ENCODE data around the gene GGT1.
A peak's percentile ranks its signal among the peaks of the same experiment; 100 is the strongest.
"Not testable (repeated sequence)": the region's sequence is repeated elsewhere in the genome, so short reads cannot be mapped to it uniquely, and the experiment has no call there.

GGT1 gene

GRCh38 chr22:24599958-24600715 is 2.9 kb upstream of the GGT1 start:
- not testable (repeated sequence) for DNase-seq (ENCODE audit: low read depth in 2 of 2)

GRCh38 chr22:24601217-24602104 is 1.5 kb upstream of the GGT1 start:
- DNase-seq (ENCODE audit: low read depth in 2 of 2) = no peak

GRCh38 chr22:24602105-24602749 is 766 bp upstream of the GGT1 start:
- DNase-seq (ENCODE audit: low read depth in 2 of 2) = not testable (repeated sequence)

DNA sequence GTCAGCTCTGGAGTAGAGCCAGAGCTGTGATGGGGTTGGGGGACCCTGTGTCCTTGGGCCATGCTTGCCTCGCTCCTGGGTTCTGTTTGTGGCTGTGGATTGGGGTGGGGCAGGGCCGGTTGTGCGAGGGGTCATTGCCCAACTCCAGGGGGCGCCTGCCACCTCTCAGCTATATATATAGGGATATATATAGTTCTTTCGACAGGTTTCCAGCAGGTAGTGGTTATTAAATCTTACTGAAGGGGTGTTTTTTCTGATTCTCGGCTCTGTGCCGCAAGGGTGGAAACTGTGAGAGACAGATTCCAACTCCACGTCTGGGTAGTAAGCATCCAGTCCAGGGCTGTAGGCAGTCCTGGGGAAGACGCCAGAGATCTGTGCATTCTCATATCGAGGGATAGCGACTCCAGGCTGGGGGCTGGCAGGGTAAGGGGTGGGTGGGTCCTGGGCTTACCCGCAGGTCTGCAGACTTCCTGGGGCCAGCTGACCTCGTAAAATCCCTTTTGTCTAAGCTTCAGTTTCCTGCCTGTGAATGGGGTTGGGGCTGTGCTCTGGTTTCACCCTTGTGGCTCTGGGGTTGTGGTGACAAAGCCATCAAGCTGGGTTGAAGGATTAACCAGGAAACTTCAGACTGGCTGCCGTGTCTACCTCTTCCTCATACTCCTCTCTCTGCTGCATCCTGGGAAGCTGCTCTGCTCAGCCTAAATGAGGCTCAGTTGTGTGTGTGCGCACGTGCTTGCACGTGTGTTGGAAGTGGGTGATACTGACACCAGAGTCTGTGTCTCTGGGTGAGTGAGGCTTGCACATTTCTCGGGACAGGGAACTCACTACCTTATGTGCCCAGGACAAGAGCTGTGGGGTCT is 1.0 kb downstream of the GGT1 start:
- DNase-seq (ENCODE audit: low read depth in 2 of 2) = peak in 1 of 2 donors; percentile 4

DNA sequence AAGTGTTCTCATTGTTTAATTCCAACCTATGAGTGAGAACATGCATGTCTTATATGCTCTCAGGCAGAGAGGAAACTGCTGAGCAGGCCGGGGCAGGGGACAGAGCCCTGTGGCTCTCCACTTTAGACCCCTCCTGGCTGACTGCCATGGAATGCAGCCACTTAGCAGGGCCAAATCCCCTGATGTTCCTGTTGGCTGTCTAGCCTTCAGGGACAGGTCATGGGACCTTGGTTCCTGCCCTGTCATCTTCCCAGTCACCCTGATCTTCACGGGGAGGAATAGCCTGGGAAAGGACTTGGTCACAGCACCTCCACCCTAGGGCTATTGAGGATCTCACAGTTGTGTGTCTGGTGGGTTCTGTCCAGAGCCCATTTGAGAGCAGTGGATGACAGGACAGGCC is 3.3 kb downstream of the GGT1 start:
- not testable (repeated sequence) for DNase-seq (ENCODE audit: low read depth in 2 of 2)

DNA sequence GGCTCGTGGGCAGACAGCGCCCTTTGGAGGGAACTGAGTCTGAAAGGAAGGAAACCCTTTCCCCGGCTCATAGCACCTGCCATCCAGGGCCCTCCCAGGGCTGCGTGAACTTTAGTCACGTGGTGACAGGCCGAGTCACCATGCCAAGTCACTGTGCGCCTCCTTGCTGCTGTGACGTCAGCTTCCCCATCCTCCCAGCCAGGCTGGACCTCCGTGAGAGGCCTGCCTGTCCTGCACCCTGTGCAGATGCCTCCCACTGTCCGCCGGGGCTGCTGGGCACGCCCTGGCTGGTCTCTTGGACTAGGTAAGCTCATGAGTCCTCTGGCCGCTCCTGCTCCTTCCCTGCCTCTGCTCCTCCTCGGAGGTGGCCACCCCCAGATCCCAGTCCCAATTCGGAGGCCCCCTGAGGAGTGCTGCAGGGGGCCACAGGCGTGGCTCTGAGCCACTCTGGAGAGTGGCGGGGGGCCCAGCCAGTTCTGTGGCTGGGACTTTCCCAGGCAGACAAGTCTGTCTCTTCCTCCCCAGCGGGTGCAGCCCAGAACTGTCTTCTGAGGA is 4.5 kb downstream of the GGT1 start:
- DNase-seq (ENCODE audit: low read depth in 2 of 2) = peak; percentile 23 to 45

DNA sequence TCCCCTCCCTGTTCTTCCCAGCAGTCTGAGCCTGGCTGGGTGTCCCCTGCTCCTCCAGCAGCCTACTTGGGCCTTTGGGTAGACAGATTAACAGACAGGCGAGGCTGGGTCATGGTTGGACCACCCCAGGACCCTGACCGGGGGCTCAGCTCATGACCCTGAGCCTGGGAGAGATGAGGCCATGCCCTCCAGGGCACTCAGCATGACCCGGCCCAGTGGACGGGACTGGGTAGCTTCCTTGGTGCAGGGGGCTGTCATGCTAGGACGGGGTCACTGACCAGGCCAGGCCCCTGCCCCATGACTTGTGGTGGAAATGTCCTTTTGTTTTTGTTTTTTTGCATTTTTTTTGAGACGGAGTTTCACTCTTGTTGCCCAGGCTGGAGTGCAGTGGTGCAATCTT is 5.3 kb downstream of the GGT1 start:
- not testable (repeated sequence) for DNase-seq (ENCODE audit: low read depth in 2 of 2)

DNA sequence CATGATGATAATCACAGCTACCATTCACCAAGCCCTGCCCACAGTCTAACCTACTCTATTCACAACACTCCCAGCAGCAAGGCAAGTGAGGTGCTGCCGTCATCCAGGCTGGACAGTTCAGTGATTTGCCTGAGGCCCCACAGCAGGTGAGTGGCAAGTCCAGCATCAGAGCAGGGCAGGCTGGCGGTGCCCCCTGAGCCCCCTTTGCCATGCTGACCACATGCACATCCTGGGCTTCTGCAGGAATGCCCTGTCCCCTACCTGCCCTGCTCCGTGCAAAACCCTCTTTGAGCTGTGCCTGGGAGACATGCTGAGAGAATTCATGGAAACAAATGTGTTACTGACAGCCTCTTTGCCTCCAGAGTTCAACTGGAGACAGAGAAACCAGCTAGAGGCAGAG is 6.9 kb downstream of the GGT1 start:
- DNase-seq (ENCODE audit: low read depth in 2 of 2) = not testable (repeated sequence)

GRCh38 chr22:24614794-24615193 is 11.8 kb downstream of the GGT1 start:
- DNase-seq (ENCODE audit: low read depth in 2 of 2) = not testable (repeated sequence)

- DNase-seq (ENCODE audit: low read depth in 2 of 2) = not testable (repeated sequence)
These were observed 18.3 kb downstream of the GGT1 start for GRCh38 chr22:24621244-24621643.

GRCh38 chr22:24622596-24622995 is 19.6 kb downstream of the GGT1 start:
- DNase-seq (ENCODE audit: low read depth in 2 of 2) = not testable (repeated sequence)

DNA sequence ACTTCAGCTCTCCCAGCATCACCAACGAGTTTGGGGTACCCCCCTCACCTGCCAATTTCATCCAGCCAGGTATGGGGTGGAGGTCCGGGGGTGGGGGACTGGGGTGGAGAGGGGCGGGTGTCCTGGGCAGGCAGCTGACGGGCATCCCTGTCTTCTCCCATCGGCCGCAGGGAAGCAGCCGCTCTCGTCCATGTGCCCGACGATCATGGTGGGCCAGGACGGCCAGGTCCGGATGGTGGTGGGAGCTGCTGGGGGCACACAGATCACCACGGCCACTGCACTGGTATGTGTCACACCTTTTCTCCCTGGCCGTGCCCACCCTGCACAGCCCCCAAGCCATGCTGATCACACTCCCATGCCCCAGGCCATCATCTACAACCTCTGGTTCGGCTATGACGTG is 24.9 kb downstream of the GGT1 start:
- DNase-seq (ENCODE audit: low read depth in 2 of 2) = not testable (repeated sequence)

GRCh38 chr22:24629069-24629468 is 26.1 kb downstream of the GGT1 start:
- not testable (repeated sequence) for DNase-seq (ENCODE audit: low read depth in 2 of 2)

DNA sequence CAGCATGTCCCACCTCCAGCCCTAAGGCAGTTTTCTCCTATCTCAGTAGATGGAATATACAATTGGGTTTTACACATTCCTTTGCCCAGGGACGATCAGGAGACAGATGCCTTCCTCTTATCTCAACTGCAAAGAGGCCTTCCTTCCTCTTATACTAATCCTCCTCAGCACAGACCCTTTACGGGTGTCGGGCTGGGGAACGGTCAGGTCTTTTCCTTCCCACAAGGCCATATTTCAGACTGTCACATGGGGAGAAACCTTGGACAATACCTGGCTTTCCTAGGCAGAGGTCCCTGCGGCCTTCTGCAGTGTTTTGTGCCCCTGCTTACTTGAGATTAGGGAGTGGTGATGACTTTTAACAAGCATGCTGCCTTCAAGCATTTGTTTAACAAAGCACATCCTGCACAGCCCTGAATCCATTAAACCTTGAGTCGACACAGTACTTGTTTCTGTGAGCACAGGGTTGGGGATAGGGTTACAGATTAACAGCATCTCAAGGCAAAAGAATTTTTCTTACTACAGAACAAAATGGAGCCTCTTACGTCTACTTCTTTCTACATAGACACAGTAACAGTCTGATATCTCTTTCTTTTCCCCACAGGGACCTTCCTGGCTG is 27.9 kb downstream of the GGT1 start:
- not testable (repeated sequence) for DNase-seq (ENCODE audit: low read depth in 2 of 2)

DNA sequence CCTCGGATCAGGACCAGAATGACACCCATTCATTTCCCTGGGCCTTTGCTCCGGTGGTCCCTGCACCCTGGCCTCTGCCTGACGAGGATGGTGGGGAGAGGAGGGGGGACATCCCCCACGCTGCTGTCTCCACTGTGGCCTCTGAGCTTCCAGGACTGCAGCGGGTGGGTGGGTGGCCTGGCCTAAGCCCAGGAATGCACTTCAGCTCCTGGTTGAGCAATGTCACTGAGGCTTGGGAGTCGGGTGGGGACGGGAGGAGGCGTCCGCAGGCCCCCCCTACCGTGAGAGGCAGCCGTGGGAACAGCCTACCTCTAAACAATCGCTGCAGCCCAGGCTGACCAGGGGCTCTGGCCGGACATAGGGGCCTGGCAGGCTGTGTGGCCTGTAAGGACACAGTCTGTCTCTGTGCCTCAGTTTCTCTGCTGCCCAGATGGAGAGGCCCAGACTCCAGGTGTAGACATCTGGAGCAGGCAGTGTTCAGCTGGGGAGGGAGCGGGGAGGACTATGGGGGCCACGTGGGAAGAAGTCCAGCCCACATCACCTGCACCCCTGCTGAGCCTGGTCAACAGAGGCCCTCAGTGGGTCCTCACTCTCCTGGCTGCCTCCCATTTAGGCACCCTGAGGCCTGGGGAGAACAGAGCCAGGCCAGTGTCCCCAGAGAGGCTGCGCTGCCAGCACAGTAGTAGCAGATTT is 28.6 kb downstream of the GGT1 start:
- DNase-seq (ENCODE audit: low read depth in 2 of 2) = not testable (repeated sequence)

DNA sequence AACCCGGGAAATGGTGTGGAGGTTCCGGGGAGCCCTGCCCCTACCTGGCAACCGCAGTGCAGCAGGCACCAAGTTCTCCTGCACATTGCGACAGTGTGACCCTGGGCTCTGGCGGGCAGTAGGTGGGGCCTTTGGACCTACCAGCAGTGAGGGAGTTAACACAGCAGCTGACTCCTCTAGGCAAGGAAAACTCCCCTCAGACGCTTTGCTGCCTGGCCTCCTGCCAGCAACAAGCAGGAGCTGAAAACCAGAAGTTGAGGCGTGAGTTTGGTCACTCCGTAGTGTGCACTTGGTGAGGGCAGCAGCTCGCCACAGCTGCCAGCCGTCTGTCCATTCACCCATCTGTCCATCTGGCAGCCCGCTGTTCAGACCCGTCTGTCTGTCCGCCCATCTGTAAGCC is 29.6 kb downstream of the GGT1 start:
- DNase-seq (ENCODE audit: low read depth in 2 of 2) = not testable (repeated sequence)

DNA sequence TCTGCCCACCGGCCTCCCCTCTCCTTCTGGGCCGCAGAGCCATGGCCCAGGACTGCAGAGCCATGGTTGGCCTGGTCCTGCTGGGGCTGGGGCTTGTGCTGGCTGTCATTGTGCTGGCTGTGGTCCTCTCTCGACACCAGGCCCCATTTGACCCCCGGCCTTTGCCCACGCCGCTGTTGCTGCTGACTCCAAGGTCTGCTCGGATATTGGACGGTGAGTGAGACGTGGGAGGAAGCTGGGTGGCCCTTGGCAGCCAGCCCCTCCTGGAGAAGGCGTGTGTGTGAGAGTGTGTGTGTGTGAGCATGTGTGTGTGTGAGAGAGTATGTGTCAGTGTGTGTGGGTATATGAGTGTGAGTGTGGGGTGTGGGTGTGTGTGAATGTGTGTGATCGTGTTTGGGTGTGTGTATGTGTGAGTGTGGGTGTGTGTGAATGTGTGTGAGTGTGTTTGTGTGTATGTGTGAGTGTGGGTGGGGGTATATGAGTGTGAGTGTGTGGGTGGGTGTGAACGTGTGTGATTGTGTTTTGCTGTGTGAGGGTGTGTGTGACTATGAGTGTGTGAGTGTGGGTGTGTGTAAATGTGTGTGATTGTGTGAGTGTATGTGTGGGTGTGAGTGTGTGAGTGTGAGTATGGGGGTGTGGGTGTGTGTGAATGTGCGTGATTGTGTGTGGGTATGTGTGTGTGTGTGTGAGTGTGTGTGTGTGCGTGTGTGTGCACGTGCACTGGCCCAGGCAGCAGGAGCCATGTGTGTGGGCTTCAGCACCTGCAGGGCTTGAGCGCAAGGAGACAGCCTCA is 30.4 kb downstream of the GGT1 start:
- DNase-seq (ENCODE audit: low read depth in 2 of 2) = not testable (repeated sequence)

GRCh38 chr22:24634776-24635389 is 31.9 kb downstream of the GGT1 start:
- not testable (repeated sequence) for DNase-seq (ENCODE audit: low read depth in 2 of 2)

GRCh38 chr22:24636513-24636912 is 33.5 kb downstream of the GGT1 start:
- not testable (repeated sequence) for DNase-seq (ENCODE audit: low read depth in 2 of 2)

Measured in activated CD4-positive, alpha-beta T cell treated with anti-CD3 and anti-CD28 coated beads for 24 hours (primary cell).